Hepatocyte (in vitro differentiated cells): ENCODE measurements around the gene RGMB.

Experiments used
- CTCF ChIP-seq: fragments of 200-600 bp; sonication (generic); IDR thresholded peaks from 2 replicates; pipeline ENCODE4 v1.5.1; 2016; ENCODE audit warnings: antibody characterized with exemption, mild to moderate bottlenecking; ENCODE audit not compliant: poor library complexity
- EZH2 ChIP-seq: fragments of 200-600 bp; sonication (generic); IDR thresholded peaks from 2 replicates; pipeline ENCODE4 v1.6.1; 2016; ENCODE audit warnings: antibody characterized with exemption, mild to moderate bottlenecking, borderline replicate concordance
- EZH2phosphoT487 ChIP-seq: fragments of 200-600 bp; sonication (generic); IDR thresholded peaks from one replicate; pipeline ENCODE4 v1.6.1; 2018; ENCODE audit warnings: antibody characterized with exemption, mild to moderate bottlenecking, low read depth, moderate library complexity; ENCODE audit not compliant: unreplicated experiment, severe bottlenecking

- no peak for TF ChIP-seq EZH2
- TF ChIP-seq CTCF = no peak
- TF ChIP-seq EZH2phosphoT487 = no peak
Measured at GRCh38 chr5:98780390-98780789, 6.9 kb downstream of the RGMB start.
